CD14-positive monocyte (primary cell): ENCODE results near the gene CGREF1. TPM values are rescaled to one million over a fixed set of nuclear protein-coding genes. Genes with fewer than 3 reads are reported as not detected.
A peak's percentile ranks its signal among the peaks of the same experiment; 100 is the strongest.

ENCODE experiments used
- DNase-seq, 3 donors: peaks; one replicate each; pipeline ENCODE4 v3.0.0-alpha.2; 2011 to 2022
- H2AFZ ChIP-seq: 2 replicates; pipeline ENCODE4 v1.6.0; 2012; ENCODE audit warnings: mild to moderate bottlenecking, low read depth, low read length, inconsistent platforms; ENCODE audit not compliant: insufficient read depth, poor library complexity, severe bottlenecking
- H3K27ac ChIP-seq, 2 donors: 1 replicate in 1 of 2; 2 replicates in 1 of 2; pipeline ENCODE4 v1.5.1; 2012 to 2013; ENCODE audit warnings: low read length in 2 of 2, control low read depth in 1 of 2, inconsistent platforms in 1 of 2, low read depth in 1 of 2, mild to moderate bottlenecking in 1 of 2
- H3K27me3 ChIP-seq, 2 donors: one replicate each; pipeline versions ENCODE4 v1.6.0 to v1.6.1; 2011 to 2013; ENCODE audit warnings: low read length in 2 of 2; ENCODE audit not compliant: control insufficient read depth in 2 of 2, insufficient read depth in 2 of 2
- H3K36me3 ChIP-seq, 2 donors: replicated peaks in 1 of 2; 1 replicate in 1 of 2; 2 replicates in 1 of 2; pipeline versions ENCODE4 v1.5.1 to v1.6.1; 2012 to 2013; ENCODE audit warnings: low read length in 2 of 2, control low read depth in 1 of 2, inconsistent platforms in 1 of 2, mild to moderate bottlenecking in 1 of 2; ENCODE audit not compliant: insufficient read depth in 2 of 2, control insufficient read depth in 1 of 2
- H3K4me1 ChIP-seq, 2 donors: 1 replicate in 1 of 2; 2 replicates in 1 of 2; pipeline versions ENCODE4 v1.5.1 to v1.6.1; 2012 to 2013; ENCODE audit warnings: low read length in 2 of 2, control low read depth in 1 of 2, inconsistent platforms in 1 of 2, mild to moderate bottlenecking in 1 of 2, moderate library complexity in 1 of 2; ENCODE audit not compliant: insufficient read depth in 2 of 2, control insufficient read depth in 1 of 2
- H3K4me2 ChIP-seq: replicated peaks from 2 replicates; pipeline ENCODE3; 2012; ENCODE audit warnings: low read length, moderate library complexity, mild to moderate bottlenecking; ENCODE audit not compliant: poor library complexity, severe bottlenecking; ENCODE audit errors: extremely low read depth
- H3K4me3 ChIP-seq, 3 experiments: fragments of 200-600 bp in 1 of 3; sonication (generic) in 1 of 3; replicated peaks in 1 of 3; 1 replicate in 2 of 3; 2 replicates in 1 of 3; pipeline ENCODE4 v1.5.1; 2011 to 2013; ENCODE audit warnings: low read length in 3 of 3, mild to moderate bottlenecking in 3 of 3, control low read depth in 2 of 3, low read depth in 2 of 3, inconsistent platforms in 1 of 3, moderate library complexity in 1 of 3
- H3K79me2 ChIP-seq: 2 replicates; pipeline ENCODE4 v1.6.0; 2012; ENCODE audit warnings: mild to moderate bottlenecking, control low read depth, inconsistent platforms, low read length, moderate library complexity; ENCODE audit not compliant: insufficient read depth
- H3K9ac ChIP-seq: 2 replicates; pipeline ENCODE4 v1.6.0; 2017; ENCODE audit warnings: low read length, mild to moderate bottlenecking; ENCODE audit not compliant: insufficient read depth, poor library complexity, severe bottlenecking
- H3K9me3 ChIP-seq, 2 donors: replicated peaks in 1 of 2; 1 replicate in 1 of 2; 2 replicates in 1 of 2; pipeline versions ENCODE4 v1.5.1 to v1.6.1; 2012 to 2013; ENCODE audit warnings: low read length in 2 of 2, control low read depth in 1 of 2; ENCODE audit not compliant: control insufficient read depth in 1 of 2, insufficient read depth in 1 of 2
- H4K20me1 ChIP-seq: 2 replicates; pipeline ENCODE4 v1.6.0; 2012; ENCODE audit warnings: mild to moderate bottlenecking, low read length, control low read depth, moderate library complexity; ENCODE audit not compliant: insufficient read depth
- H3K27ac Mint-ChIP-seq, 7 donors: one replicate each; pipeline ENCODE4 v1.8.0; 2020; ENCODE audit warnings: mild to moderate bottlenecking in 7 of 7, mixed read lengths in 7 of 7, moderate library complexity in 6 of 7, inconsistent platforms in 2 of 7
- H3K27me3 Mint-ChIP-seq, 3 donors: one replicate each; pipeline ENCODE4 v1.8.0; 2021 to 2022; ENCODE audit warnings: low read depth in 3 of 3, mild to moderate bottlenecking in 3 of 3, mixed read lengths in 3 of 3, moderate library complexity in 3 of 3, inconsistent platforms in 1 of 3
- H3K36me3 Mint-ChIP-seq, 2 donors: one replicate each; pipeline ENCODE4 v1.8.0; 2020; ENCODE audit warnings: mixed read lengths in 2 of 2, inconsistent platforms in 1 of 2, mild to moderate bottlenecking in 1 of 2
- H3K4me1 Mint-ChIP-seq: one replicate; pipeline ENCODE4 v1.8.0; 2020; ENCODE audit warnings: mild to moderate bottlenecking, mixed read lengths
- H3K4me3 Mint-ChIP-seq, 2 donors: one replicate each; pipeline ENCODE4 v1.8.0; 2020; ENCODE audit warnings: mild to moderate bottlenecking in 2 of 2, mixed read lengths in 2 of 2, moderate library complexity in 1 of 2
- H3K9me3 Mint-ChIP-seq, 7 donors: one replicate each; pipeline ENCODE4 v1.8.0; 2020 to 2022; ENCODE audit warnings: mixed read lengths in 7 of 7, mild to moderate bottlenecking in 6 of 7, moderate library complexity in 6 of 7, inconsistent platforms in 2 of 7
- CTCF ChIP-seq: fragments of 200-600 bp; IDR thresholded peaks from one replicate; pipeline ENCODE4 v1.8.0; 2022; ENCODE audit warnings: antibody characterized with exemption, mild to moderate bottlenecking
- WGBS: methylation state at CpG from one replicate; pipeline ENCODE4 v1.1.5; 2013; ENCODE audit warnings: missing lambda C conversion rate; ENCODE audit not compliant: insufficient coverage; 5-methylcytosine and 5-hydroxymethylcytosine counted together
- intact Hi-C, 2 donors: fragments of 100-400 bp; cut with micrococcal nuclease; formaldehyde crosslinking; loops; one replicate each; pipeline versions ENCODE4 v1.15.0 to v1.15.1; 2023
- polyA plus RNA-seq, 3 donors: library from polyadenylated mRNA; depleted of rRNA in 1 of 3; unstranded in 2 of 3; stranded (reverse) in 1 of 3; fragments of 300-500 nt in 2 of 3; fragments of >200 nt in 1 of 3; fragmentation: Illumina TruSeq in 2 of 3; gene quantifications; 1 replicate in 2 of 3; 2 replicates in 1 of 3; pipeline ENCODE4 v1.2.3, GENCODE V29; 2012 to 2021

CGREF1 gene
- polyA plus RNA-seq, 3 donors: not detected

- Histone ChIP-seq H3K9ac (no peak overlapping the region), H3K27ac (no peak overlapping the region), H2AFZ (no peak overlapping the region), H3K27me3 (peaks cover 0 to 6% of the 10 kb centered on the region in 2 donors), H3K4me2 (no peak overlapping the region), H3K79me2 (no peaks in the 10 kb centered on the region), H3K9me3 (no peaks in the 10 kb centered on the region), H4K20me1 (no peaks in the 10 kb centered on the region), H3K36me3 (peaks cover 10 to 42% of the 10 kb centered on the region in 2 donors), H3K4me1 (peaks cover 19 to 30% of the 10 kb centered on the region in 2 donors), H3K4me3 (no peak overlapping the region)
- no peak for DNase-seq
- peak overlapping the region in 3 of 7 donors; percentile 12 to 79 (median 65) for H3K27ac Mint-ChIP-seq
- no peaks in the 10 kb centered on the region for H3K9me3 Mint-ChIP-seq
- peaks cover 20 to 29% of the 10 kb centered on the region in 2 donors for H3K36me3 Mint-ChIP-seq
- intact Hi-C loops: loop anchor here (5.0 kb wide), 1 partner anchor 34 kb away; the partner anchor contains the start of gene KHK (in 2 of the 2)
- 94% methylated on average over 8 of the region's 8 CpGs for WGBS
- peaks cover 19% of the 10 kb centered on the region for H3K4me1 Mint-ChIP-seq
- peaks cover 5 to 15% (median 12%) of the 10 kb centered on the region in 3 donors for H3K27me3 Mint-ChIP-seq
- no peak for TF ChIP-seq CTCF
- H3K4me3 Mint-ChIP-seq: no peak overlapping the region
Measured at GRCh38 chr2:27053776-27054175, 65.2 kb downstream of the CGREF1 start.

- H3K79me2 ChIP-seq: no peaks in the 10 kb centered on the region
- H3K36me3 Mint-ChIP-seq: peaks cover 15 to 28% of the 10 kb centered on the region in 2 donors
- H3K4me1 Mint-ChIP-seq: peaks cover 19% of the 10 kb centered on the region
- H3K4me1 ChIP-seq: peaks cover 19 to 30% of the 10 kb centered on the region in 2 donors
- no peak overlapping the region for H3K9ac ChIP-seq
- H3K9me3 ChIP-seq: no peaks in the 10 kb centered on the region
- H2AFZ ChIP-seq: no peak overlapping the region
- no peaks in the 10 kb centered on the region for H4K20me1 ChIP-seq
- H3K27me3 Mint-ChIP-seq: peaks cover 5 to 15% (median 12%) of the 10 kb centered on the region in 3 donors
- no peak overlapping the region for H3K27ac ChIP-seq
- TF ChIP-seq CTCF: no peak
- DNase-seq: no peak
- H3K27me3 ChIP-seq: peaks cover 0 to 6% of the 10 kb centered on the region in 2 donors
- no peak overlapping the region for H3K4me3 Mint-ChIP-seq
- 99% methylated on average over 11 of the region's 11 CpGs for WGBS
- H3K4me2 ChIP-seq: no peak overlapping the region
- H3K9me3 Mint-ChIP-seq: no peaks in the 10 kb centered on the region
- intact Hi-C loops: loop anchor here (5.0 kb wide), 1 partner anchor 34 kb away; the partner anchor contains the start of gene KHK (in 2 of the 2)
- H3K36me3 ChIP-seq: peaks cover 10 to 38% of the 10 kb centered on the region in 2 donors
- H3K27ac Mint-ChIP-seq: no peak overlapping the region
- no peak overlapping the region for H3K4me3 ChIP-seq
Measured at GRCh38 chr2:27053321-27053720, 65.6 kb downstream of the CGREF1 start.
